ENCODE data around the gene KIAA1755.

Gene KIAA1755, protein sequence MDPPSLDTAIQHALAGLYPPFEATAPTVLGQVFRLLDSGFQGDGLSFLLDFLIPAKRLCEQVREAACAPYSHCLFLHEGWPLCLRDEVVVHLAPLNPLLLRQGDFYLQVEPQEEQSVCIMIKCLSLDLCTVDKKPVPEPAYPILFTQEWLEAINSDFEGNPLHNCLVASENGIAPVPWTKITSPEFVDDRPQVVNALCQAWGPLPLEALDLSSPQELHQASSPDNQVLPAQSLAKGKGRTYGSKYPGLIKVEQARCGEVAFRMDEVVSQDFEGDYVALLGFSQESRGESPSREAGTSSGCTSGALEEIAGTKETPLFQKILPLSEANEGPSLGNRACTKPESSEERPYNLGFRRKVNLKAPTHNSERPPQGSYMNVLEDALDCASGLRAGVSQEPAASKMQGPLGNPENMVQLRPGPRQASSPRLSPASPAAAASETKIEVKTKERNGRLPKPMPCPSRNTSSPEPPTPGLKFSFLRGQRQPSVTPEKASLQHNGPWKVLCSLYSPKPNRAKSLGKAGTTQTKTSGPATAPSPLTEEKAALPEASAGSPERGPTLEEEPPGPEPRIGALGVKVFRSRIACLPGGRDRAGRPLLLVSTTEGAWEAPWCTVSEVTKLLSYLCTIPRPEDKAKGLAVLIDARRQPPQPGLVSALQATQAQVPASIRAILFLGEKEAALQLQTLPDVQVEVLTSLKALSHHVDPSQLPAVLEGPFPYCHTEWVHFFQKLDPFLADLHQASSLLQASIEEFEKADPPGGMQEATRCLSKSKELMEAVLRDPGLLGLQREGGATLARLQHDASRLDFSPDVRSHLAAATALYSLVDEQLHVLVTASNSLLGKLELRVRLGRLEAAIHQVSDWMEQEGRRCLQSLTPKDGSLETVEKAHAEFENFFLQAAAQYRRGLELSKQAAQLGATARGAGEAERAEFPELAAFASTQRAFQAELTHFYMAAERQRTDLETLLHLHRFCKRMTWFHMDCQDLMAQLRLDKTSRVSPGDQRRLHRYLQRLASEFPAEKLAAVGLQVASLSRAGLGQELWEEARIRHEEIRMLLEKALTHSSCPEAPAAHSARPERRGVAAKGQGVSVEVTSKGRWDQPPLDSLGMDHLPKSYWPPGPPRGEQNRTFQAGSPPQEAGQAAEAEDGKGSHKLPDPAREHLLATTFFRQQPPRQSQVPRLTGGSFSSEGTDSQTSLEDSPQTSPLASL
- 0 reads per million in 4 experiments for total RNA-seq

GRCh38 chr20:38260378-38261053 lies at the start of gene KIAA1755:
TSS of gene KIAA1755 (minus strand) at chr20:38260735. CDS start at chr20:38260500, 235 bp downstream.
- no peak for DNase-seq

DNA sequence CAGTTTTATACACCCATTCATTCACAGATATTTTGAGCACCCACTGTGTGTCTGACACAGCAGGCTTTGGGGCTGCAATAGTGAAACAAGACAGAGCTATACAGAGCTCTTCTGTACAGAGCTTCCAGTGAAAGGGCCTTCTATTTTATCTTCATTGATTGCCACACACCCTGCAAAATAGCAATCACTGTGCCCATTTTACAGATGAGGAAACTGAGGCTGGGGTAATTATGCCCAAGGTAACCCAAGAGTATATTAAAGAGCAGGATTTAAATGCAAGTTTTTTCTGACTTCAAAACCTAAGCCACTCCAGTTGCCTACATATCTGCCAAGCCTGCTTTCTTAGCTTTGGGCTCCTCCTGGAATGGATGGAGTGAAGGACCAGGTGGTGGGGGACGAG lies 47.9 kb upstream of the KIAA1755 start:
- no peak for DNase-seq

GRCh38 chr20:38308047-38308438 lies 47.5 kb upstream of the KIAA1755 start:
- no peak for DNase-seq

DNA sequence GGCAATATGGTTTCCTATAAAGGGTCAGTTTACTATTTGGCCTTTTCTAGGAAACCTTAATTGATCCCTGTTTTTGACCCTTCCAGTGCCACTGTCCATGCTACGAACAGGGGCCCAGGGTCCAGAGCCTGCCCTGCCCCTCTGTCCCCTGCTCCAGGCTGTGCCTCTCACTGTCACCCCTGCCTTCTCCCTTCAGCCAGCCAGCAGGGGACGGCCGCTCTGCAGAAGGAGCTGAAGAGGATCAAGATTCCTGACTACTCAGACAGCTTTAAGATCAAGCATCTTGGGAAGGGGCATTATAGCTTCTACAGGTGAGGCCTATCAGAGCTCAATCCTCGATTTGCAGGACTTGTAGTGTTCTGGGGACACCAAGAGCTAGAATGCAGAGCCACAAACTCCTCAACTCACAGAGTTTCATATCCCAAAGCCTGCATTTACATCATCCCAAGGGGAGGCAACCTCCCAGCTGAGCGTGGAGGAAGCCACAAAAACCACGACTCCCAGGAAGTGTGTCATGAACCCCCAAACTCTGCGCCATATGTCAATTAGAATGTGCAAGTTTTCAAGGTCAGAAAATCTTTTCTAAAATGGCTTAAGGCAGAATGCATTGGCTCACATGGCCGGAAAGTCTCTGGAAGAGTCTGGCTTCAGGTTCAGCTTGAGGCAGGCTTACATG lies 47.0 kb upstream of the KIAA1755 start:
- no peak for DNase-seq

DNA sequence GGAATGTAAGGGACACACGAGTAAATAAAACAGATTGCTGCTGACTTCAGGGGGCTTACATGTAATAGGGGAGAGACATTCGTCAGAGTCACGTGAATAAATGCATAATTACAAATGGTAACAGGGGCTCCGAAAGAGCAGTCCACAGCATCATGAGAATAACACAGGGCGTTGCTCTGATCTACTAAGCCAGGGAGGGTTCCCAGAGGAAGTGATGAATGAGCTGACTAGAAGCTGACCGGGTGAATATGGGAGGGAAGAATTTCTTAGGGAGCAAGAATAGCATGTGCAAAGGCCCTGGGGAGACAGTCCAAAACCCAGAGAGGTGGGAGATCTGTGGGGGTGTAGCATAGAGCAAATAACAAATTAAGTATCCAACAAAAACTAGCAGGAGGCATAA lies 45.8 kb upstream of the KIAA1755 start:
- DNase-seq, result no peak

- DNase-seq, result no peak
These were observed 45.0 kb upstream of the KIAA1755 start for GRCh38 chr20:38305541-38305940.

GRCh38 chr20:38304845-38305447 lies 44.4 kb upstream of the KIAA1755 start:
- DNase-seq, result no peak

DNA sequence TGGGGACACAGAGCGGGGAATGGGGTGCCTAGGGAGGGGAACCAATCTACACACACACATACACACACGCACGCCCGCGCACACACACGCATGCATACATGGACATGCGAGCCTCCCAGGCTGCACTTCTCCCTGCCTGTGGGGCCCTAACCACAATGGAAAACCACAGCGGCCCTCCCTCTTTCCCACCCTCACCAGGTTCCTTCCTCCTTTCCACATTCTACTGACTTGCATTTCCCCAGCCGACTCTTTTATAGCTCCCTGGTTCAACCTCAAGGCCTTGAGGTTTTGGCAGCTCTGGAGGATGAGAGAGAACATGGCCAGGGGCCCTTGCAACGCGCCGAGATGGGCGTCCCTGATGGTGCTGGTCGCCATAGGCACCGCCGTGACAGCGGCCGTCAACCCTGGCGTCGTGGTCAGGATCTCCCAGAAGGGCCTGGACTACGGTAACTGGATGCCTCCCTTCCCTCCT lies 43.4 kb upstream of the KIAA1755 start, which contains the start of gene BPI:
Gene BPI, plus strand, starts transcription at position 249 of the 472 bp plus-strand sequence. Its CDS starts 68 bp downstream, at position 317.
- DNase-seq, result no peak

GRCh38 chr20:38302786-38303185 lies 42.3 kb upstream of the KIAA1755 start:
- no peak for DNase-seq

DNA sequence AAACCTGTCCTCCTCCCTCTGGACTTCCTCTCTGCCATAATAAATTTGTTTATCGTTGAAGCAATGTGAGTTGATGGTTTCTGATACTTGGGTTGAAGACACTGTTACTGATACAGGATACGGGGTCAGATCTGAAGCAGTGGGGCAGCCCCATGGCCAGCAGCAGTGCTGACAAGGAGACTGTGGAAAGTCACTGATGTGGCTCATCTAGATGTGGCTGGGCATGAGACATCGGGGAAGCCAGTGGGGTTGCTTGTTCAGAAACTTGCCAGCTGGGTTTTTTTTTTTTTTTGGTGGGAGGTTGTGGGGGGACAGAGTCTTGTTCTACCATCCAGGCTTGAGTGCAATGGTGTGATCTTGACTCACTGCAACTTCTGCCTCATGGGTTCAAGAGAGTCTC lies 40.8 kb upstream of the KIAA1755 start:
- no peak for DNase-seq

GRCh38 chr20:38300438-38300837 lies 39.9 kb upstream of the KIAA1755 start:
- DNase-seq, result no peak

DNA sequence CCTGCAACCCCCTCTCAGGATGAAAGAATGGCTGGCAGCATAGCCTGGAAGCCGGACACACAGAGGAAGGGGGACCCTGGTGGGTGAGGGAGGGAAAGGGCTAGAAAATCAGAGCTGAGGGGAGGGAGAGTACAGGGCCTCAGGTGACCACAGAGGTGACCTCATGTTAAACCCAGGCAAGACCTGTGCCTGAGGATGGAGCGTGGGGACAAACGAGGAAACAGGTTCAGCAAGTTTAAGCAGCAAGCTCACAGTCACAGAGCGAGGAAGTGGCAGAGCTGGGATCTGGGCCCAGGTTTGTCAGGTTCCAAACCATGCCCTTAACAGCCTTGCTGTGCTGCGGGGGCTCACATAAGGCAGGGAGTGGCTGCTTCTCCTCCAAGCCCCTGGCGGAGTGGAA lies 39.4 kb upstream of the KIAA1755 start:
- no peak for DNase-seq

DNA sequence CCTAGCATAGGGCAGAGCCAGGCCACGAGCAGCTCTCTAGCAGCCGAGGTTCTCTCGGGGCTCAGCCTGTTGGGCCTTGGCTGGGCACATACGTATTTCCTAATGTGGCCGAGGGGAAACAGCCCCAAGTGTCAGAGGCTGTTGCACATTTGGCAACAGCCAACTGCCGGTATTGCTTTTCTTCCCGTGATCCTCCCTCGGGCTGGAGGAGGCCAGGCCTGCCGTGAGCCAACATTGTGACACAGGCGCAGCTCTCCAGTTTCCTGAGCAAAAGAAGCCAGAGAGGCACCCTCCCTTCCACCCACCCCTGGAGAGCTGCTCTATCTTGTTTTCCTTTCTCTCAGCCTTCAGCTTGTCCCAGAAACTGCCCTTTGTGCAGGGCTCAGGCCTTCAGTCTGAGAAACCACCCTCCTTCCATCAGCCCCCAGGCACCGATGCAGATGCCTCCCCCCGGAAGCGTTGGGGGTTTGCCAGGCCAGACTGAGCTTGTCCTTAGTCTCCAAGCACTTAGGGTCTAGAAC lies 38.3 kb upstream of the KIAA1755 start:
- DNase-seq, result no peak

DNA sequence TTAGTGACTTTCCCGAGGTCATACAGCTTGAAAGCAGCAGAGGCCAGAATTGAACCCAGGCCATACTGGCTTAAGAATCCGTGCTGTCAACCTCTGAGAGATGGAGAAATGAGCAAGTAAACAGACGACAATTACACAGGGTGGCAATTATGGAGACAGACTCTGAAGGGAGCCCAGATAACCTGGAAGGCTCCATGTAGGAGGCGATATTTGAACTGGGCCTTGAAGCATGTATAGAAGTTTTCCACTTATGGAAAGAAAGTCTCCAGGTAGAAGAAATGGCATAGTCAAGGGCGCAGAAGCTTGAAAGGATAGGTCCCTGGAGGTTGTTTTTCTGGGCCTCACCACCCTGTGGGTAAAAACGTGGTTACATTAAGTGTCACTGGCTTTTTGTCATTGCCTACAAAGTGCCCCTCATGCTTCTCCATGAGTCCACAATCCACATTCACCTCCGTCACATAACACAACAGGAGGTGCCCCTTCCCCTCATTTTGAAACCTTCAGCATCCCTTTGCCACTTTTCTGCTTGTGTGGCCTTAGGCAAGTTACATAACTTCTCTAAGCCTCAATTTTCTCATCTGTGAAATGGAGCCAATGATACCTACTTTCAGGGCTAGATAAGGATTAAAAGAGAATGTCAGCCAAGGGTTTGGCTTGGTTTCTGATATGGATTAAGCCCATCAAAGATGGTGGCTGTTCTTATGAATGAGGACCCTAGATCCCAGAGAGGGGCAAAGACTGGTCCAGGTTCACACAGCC lies 37.6 kb upstream of the KIAA1755 start:
- no peak for DNase-seq

DNA sequence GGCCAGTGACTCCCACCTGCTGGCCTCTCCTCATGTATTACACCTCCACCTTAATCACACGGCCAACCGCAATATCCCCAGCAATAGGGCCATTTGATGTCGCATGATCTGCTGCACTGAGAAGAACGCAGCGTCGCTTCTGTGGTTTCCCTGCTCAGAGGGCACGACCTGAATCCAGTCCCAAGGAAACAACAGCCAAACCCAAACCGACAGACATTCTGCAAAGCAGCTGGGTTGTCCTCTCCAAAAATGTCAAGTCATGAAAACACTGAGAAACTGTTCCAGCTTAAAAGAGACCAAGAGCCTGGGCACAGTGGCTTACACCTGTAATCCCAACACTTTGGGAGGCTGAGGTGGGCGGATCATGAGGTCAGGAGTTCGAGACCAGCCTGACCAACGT lies 35.9 kb upstream of the KIAA1755 start:
- DNase-seq, result no peak

DNA sequence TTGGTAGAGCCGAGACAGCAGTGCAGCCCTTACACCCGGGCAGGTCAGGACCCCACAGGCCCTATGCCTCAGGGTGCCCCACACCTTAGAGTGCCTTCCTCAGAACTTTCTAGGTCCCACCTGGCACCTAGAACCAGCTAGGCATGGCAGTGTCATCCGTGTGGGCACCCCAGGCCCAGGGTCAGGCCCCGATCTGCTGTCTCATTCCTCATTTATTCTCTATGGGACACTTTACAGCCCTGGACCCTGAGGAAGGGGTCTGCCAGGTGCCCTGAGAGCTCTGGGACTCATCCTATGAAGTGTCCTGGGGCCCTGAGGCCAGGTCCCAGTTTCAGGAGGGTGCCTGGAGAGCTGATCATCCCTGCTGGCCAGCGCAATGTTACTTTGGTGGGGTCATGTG lies 35.3 kb upstream of the KIAA1755 start:
- DNase-seq, result no peak

DNA sequence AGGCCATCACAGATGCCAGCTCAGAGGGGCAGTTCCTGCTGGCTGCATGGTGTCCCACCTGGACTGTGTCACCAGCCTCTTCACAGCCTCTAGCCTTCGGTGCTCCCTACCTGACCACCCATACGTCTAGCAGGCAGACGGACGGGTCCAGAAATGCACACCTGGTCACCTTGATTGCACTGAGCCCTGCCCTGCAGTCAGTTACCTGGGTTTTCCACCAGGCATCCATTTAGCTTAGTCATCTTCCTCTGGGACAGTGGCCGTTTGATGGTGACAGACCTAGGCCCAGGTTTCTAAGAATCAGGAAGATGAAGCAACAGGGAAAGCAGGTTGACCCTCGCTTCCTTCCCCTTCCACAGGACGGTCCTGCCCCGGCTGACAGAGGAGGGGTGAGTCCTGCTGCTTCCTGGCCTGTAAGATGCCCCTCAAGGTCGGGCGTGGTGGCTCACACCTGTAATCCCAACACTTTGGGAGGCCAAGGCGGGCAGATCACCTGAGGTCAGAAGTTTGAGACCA lies 33.6 kb upstream of the KIAA1755 start:
- DNase-seq, result no peak

DNA sequence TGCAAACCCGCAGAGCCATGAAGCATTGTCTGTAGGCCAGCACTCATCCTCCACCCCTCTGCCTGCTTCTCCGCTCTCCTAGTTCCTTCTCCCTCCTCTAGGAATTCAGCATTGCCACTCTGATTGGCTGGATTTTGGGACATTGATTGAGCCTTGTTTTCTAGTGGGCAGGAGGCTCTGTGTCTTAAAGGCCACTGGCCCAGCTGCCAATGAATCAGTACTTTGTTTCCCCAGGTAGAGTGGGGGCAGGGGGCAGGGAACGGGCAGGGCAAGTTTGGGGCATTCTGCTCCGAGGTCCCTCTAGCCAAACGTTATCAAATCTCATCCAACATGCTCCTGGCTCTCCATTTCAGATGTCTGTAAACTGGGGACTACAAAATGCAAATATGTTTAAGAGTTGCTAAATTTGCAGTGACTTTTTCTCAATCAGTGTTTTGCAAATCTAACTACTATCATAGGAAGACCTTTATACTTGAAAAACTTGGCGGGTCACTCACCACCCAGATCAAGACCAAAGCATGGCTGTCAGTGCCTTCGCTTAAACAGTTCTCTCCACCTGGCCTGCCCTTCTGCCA lies 33.0 kb upstream of the KIAA1755 start:
- no peak for DNase-seq

DNA sequence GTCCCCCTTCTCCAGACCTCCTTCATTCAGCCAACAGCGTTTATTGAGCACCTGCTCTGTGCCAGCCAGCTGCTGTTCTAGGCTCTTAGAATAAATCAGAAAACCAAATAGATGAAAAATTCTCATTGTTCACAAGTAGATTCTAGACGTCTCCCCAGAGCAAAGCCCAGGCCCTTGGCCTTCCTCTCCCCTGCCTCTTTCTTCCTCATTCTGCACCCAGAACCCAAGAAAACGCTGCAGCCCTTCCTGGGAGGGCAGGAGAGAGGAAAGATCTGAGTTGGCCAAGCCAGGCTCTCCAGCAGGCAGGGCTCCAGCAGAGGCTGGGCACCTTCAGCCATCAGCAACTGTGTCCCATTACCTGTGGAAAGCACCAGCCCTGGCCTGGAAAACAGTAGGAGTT lies 31.4 kb upstream of the KIAA1755 start:
- no peak for DNase-seq

Data from effector CD8-positive, alpha-beta T cell (primary cell).